Head of caudate nucleus (tissue), 42 donors: Measurements from ENCODE around the gene C3orf38.
"Not testable (repeated sequence)": the region's sequence is repeated elsewhere in the genome, so short reads cannot be mapped to it uniquely, and the experiment has no call there.

Source experiments
- DNase-seq, 42 donors: peaks; one replicate each; pipeline versions ENCODE4 v3.0.0 to v3.0.0-alpha.2; 2020 to 2021; ENCODE audit warnings: mixed read lengths in 7 of 42
- intact Hi-C: fragments of 100-400 bp; cut with DNase I; formaldehyde crosslinking; loops from one replicate; pipeline ENCODE4 v1.15.0; 2022

The C3orf38 gene

GRCh38 chr3:88149509-88150362 is at the start of gene C3orf38:
C3orf38 (plus strand) TSS chr3:88149959; CDS start chr3:88150053, 94 bp downstream.
- peak; percentile 81 to 97 (median 91) for DNase-seq
- intact Hi-C loops, result loop anchor here (2.0 kb wide), 1 partner anchor 91 kb away; the partner anchor contains the start of genes CGGBP1 and ZNF654

- DNase-seq, result no peak
- intact Hi-C loops, result no loop called here
Observed at GRCh38 chr3:88101142-88101541, 48.6 kb upstream of the C3orf38 start.

- intact Hi-C loops, result no loop called here
- no peak for DNase-seq
Observed at GRCh38 chr3:88105325-88105724, 44.4 kb upstream of the C3orf38 start.

- intact Hi-C loops, result no loop called here
- DNase-seq, result no peak
Observed at GRCh38 chr3:88112289-88112688, 37.5 kb upstream of the C3orf38 start.

GRCh38 chr3:88113311-88114162 is 36.2 kb upstream of the C3orf38 start:
- intact Hi-C loops, result no loop called here

GRCh38 chr3:88114878-88115549 is 34.7 kb upstream of the C3orf38 start:
- intact Hi-C loops, result no loop called here
- no peak for DNase-seq

More at GRCh38 chr3:88113311-88114162, 36.2 kb upstream of the C3orf38 start:
- peak in 35 of 42 donors; percentile 2 to 88 (median 59) for DNase-seq

- intact Hi-C loops, result no loop called here
- no peak for DNase-seq
Observed at GRCh38 chr3:88117683-88118082, 32.1 kb upstream of the C3orf38 start.

- intact Hi-C loops, DNase-seq: not testable (repeated sequence)
Observed at GRCh38 chr3:88118603-88119002, 31.2 kb upstream of the C3orf38 start.

GRCh38 chr3:88123526-88123925 is 26.2 kb upstream of the C3orf38 start:
- intact Hi-C loops, result no loop called here
- DNase-seq, result no peak

GRCh38 chr3:88131695-88132094 is 18.1 kb upstream of the C3orf38 start:
- intact Hi-C loops, result no loop called here
- no peak for DNase-seq

- no peak for DNase-seq
- intact Hi-C loops, result no loop called here
Observed at GRCh38 chr3:88132894-88133293, 16.9 kb upstream of the C3orf38 start.

GRCh38 chr3:88133711-88134263 is 16.0 kb upstream of the C3orf38 start:
- no peak for DNase-seq
- intact Hi-C loops, result no loop called here

GRCh38 chr3:88137836-88138235 is 11.9 kb upstream of the C3orf38 start:
- DNase-seq, result no peak
- intact Hi-C loops, result no loop called here

- no peak for DNase-seq
- intact Hi-C loops, result no loop called here
Observed at GRCh38 chr3:88141458-88142083, 8.2 kb upstream of the C3orf38 start.

GRCh38 chr3:88142094-88142624 is 7.6 kb upstream of the C3orf38 start:
- intact Hi-C loops, result no loop called here
- DNase-seq, result no peak

GRCh38 chr3:88147261-88147660 is 2.5 kb upstream of the C3orf38 start:
- no peak for DNase-seq
- intact Hi-C loops, result no loop called here

GRCh38 chr3:88148651-88149050 is 1.1 kb upstream of the C3orf38 start:
- DNase-seq, result no peak

GRCh38 chr3:88149101-88149508 is 654 bp upstream of the C3orf38 start:
- DNase-seq, result peak in 1 of 42 donors; percentile 10
- intact Hi-C loops, result loop anchor here (2.0 kb wide), 1 partner anchor 90 kb away; the partner anchor contains the start of genes CGGBP1 and ZNF654

More at GRCh38 chr3:88148651-88149050, 1.1 kb upstream of the C3orf38 start:
- intact Hi-C loops, result loop anchor here (2.0 kb wide), 1 partner anchor 90 kb away; the partner anchor contains the start of genes CGGBP1 and ZNF654
